ENCODE measurements around the gene CDK8.

Gene CDK8

DNA sequence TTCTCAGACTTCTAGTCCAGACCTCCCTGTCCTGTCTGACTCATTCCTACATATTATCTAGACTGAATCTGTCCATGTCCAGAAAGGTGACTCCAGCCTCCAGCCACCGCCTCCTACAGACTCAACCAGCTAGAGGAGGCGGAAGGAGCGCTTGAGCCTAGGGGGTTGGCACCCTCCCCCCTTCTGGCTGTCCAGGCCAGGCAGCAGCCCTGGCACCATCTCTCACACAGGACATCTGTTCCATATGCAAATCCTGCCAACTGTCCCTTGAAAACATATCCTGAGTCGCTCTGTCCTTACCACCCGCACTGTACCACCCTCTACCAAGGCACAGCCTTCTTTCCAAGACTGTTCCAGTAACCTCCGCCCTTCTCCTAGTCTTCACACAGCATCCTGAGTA, 152.9 kb downstream of the CDK8 start:
- no peaks in the 10 kb centered on the region for H3K27me3 ChIP-seq (replicated peaks in 2 of 5; ENCODE audit: control insufficient read depth in 4 of 5, insufficient read depth in 5 of 5, low read length in 4 of 5)
- H3K27ac ChIP-seq (ENCODE audit: insufficient read depth in 1 of 2, low read depth in 1 of 2, low read length in 2 of 2, poor library complexity in 1 of 2, severe bottlenecking in 2 of 2): no peak overlapping the region
- WGBS (ENCODE audit: insufficient coverage): 87% methylated on average over 5 of the region's 6 CpGs
- no peaks in the 10 kb centered on the region for H3K9me3 ChIP-seq (ENCODE audit: control extremely low read depth in 1 of 5, control insufficient read depth in 4 of 5, insufficient read depth in 2 of 5, low read depth in 1 of 5, low read length in 4 of 5)
- ChIA-PET CTCF (no interaction called here), POLR2A (no interaction called here)
- H3K4me1 ChIP-seq (ENCODE audit: control extremely low read depth in 1 of 4, control insufficient read depth in 4 of 4, insufficient read depth in 4 of 4, low read length in 3 of 4): no peaks in the 10 kb centered on the region
- no peak for DNase-seq
- H3K4me3 ChIP-seq (ENCODE audit: control insufficient read depth in 1 of 7, extremely low read depth in 1 of 7, insufficient read depth in 4 of 7, low read depth in 2 of 7, low read length in 6 of 7): no peak overlapping the region
- peaks cover 3 to 20% (median 13%) of the 10 kb centered on the region in 4 experiments for H3K36me3 ChIP-seq (ENCODE audit: control insufficient read depth in 4 of 4, insufficient read depth in 4 of 4, low read length in 3 of 4)

DNA sequence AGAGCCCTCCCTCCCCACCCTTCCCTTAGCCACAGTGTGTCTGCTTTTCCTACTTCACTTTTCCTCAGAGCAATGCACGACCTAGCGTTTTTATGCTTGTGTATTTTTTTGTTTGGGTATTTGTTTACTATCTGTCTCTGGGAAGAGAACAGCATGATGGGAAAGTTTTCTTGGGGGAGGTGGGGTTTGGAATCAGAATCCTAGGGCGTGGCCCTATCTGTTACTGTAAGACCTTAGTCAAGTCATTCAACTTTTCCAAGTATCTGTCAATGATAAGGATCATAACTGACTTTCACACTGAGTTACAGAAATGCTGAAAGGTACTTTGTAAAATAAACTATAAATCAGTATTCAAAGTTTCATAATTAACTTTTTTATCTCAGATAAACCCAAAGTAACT, 157.3 kb downstream of the CDK8 start:
- DNase-seq: no peak
- H3K27ac ChIP-seq (ENCODE audit: insufficient read depth in 1 of 2, low read depth in 1 of 2, low read length in 2 of 2, poor library complexity in 1 of 2, severe bottlenecking in 2 of 2): no peak overlapping the region
- H3K4me1 ChIP-seq (ENCODE audit: control extremely low read depth in 1 of 4, control insufficient read depth in 4 of 4, insufficient read depth in 4 of 4, low read length in 3 of 4): no peaks in the 10 kb centered on the region
- peaks cover 0 to 8% (median 3%) of the 10 kb centered on the region in 5 experiments for H3K9me3 ChIP-seq (ENCODE audit: control extremely low read depth in 1 of 5, control insufficient read depth in 4 of 5, insufficient read depth in 2 of 5, low read depth in 1 of 5, low read length in 4 of 5)
- ChIA-PET CTCF (interaction anchor here (1.3 kb wide), 1 partner anchor 15 kb away, joined by 3 read pairs; no protein-coding TSS in a partner anchor), POLR2A (no interaction called here)
- WGBS (ENCODE audit: insufficient coverage): no CpG with 5 or more reads among the region's 3 CpGs
- H3K27me3 ChIP-seq (replicated peaks in 2 of 5; ENCODE audit: control insufficient read depth in 4 of 5, insufficient read depth in 5 of 5, low read length in 4 of 5): no peaks in the 10 kb centered on the region
- H3K4me3 ChIP-seq (ENCODE audit: control insufficient read depth in 1 of 7, extremely low read depth in 1 of 7, insufficient read depth in 4 of 7, low read depth in 2 of 7, low read length in 6 of 7): no peak overlapping the region
- H3K36me3 ChIP-seq (ENCODE audit: control insufficient read depth in 4 of 4, insufficient read depth in 4 of 4, low read length in 3 of 4): peaks cover 0 to 6% (median 1%) of the 10 kb centered on the region in 4 experiments

DNA sequence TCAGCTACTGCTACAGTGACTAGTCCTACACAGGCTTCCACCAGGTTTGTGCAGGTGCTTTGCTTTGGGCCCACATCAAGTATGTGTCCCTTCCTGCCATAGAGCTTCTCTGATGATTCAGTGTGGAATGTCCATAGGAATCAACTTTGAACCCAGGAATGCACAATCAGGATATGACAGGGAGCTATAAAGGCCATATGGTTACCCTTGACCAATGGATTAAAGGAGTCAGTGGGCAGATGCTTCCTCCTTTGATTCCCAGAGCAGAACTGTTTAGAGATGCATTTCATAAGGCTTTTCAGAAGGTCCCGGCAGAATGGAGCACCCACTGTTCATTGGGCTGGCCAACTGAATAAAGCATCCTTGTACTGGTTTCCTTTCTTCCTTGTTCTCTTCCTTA, 158.3 kb downstream of the CDK8 start:
- WGBS (ENCODE audit: insufficient coverage): no CpG with 5 or more reads among the region's 1 CpG
- H3K4me1 ChIP-seq (ENCODE audit: control extremely low read depth in 1 of 4, control insufficient read depth in 4 of 4, insufficient read depth in 4 of 4, low read length in 3 of 4): no peaks in the 10 kb centered on the region
- POLR2A ChIA-PET: no interaction called here

GRCh38 chr13:26412936-26413716, 159.2 kb downstream of the CDK8 start:
- 75% methylated on average over 2 of the region's 5 CpGs for WGBS (ENCODE audit: insufficient coverage)

More for the DNA sequence above, 158.3 kb downstream of the CDK8 start:
- Histone ChIP-seq H3K27ac (ENCODE audit: insufficient read depth in 1 of 2, low read depth in 1 of 2, low read length in 2 of 2, poor library complexity in 1 of 2, severe bottlenecking in 2 of 2) (no peak overlapping the region), H3K27me3 (replicated peaks in 2 of 5; ENCODE audit: control insufficient read depth in 4 of 5, insufficient read depth in 5 of 5, low read length in 4 of 5) (no peaks in the 10 kb centered on the region), H3K36me3 (ENCODE audit: control insufficient read depth in 4 of 4, insufficient read depth in 4 of 4, low read length in 3 of 4) (no peaks in the 10 kb centered on the region), H3K4me3 (ENCODE audit: control insufficient read depth in 1 of 7, extremely low read depth in 1 of 7, insufficient read depth in 4 of 7, low read depth in 2 of 7, low read length in 6 of 7) (no peak overlapping the region), H3K9me3 (ENCODE audit: control extremely low read depth in 1 of 5, control insufficient read depth in 4 of 5, insufficient read depth in 2 of 5, low read depth in 1 of 5, low read length in 4 of 5) (peaks cover 0 to 8% (median 3%) of the 10 kb centered on the region in 5 experiments)
- CTCF ChIA-PET: interaction anchor here (1.0 kb wide), 1 partner anchor 96 kb away, joined by 3 read pairs; no protein-coding TSS in a partner anchor
- no peak for DNase-seq

GRCh38 chr13:26420282-26420960, 166.5 kb downstream of the CDK8 start:
- Histone ChIP-seq H3K27ac (ENCODE audit: insufficient read depth in 1 of 2, low read depth in 1 of 2, low read length in 2 of 2, poor library complexity in 1 of 2, severe bottlenecking in 2 of 2) (no peak overlapping the region), H3K9me3 (ENCODE audit: control extremely low read depth in 1 of 5, control insufficient read depth in 4 of 5, insufficient read depth in 2 of 5, low read depth in 1 of 5, low read length in 4 of 5) (no peaks in the 10 kb centered on the region), H3K4me1 (ENCODE audit: control extremely low read depth in 1 of 4, control insufficient read depth in 4 of 4, insufficient read depth in 4 of 4, low read length in 3 of 4) (no peaks in the 10 kb centered on the region), H3K36me3 (ENCODE audit: control insufficient read depth in 4 of 4, insufficient read depth in 4 of 4, low read length in 3 of 4) (no peaks in the 10 kb centered on the region), H3K4me3 (ENCODE audit: control insufficient read depth in 1 of 7, extremely low read depth in 1 of 7, insufficient read depth in 4 of 7, low read depth in 2 of 7, low read length in 6 of 7) (no peak overlapping the region), H3K27me3 (replicated peaks in 2 of 5; ENCODE audit: control insufficient read depth in 4 of 5, insufficient read depth in 5 of 5, low read length in 4 of 5) (peaks cover 0 to 4% (median 0%) of the 10 kb centered on the region in 5 experiments)
- no peak for DNase-seq
- 82% methylated on average over 4 of the region's 4 CpGs for WGBS (ENCODE audit: insufficient coverage)
- CTCF ChIA-PET: interaction anchor here (1.0 kb wide), 1 partner anchor 10 kb away, joined by 4 read pairs; no protein-coding TSS in a partner anchor
- POLR2A ChIA-PET: no interaction called here

More at GRCh38 chr13:26412936-26413716, 159.2 kb downstream of the CDK8 start:
- POLR2A ChIA-PET: no interaction called here
- CTCF ChIA-PET: interaction anchor here (1.0 kb wide), 1 partner anchor 97 kb away, joined by 3 read pairs; no protein-coding TSS in a partner anchor
- DNase-seq: no peak
- no peaks in the 10 kb centered on the region for H3K27me3 ChIP-seq (replicated peaks in 2 of 5; ENCODE audit: control insufficient read depth in 4 of 5, insufficient read depth in 5 of 5, low read length in 4 of 5)
- H3K9me3 ChIP-seq (ENCODE audit: control extremely low read depth in 1 of 5, control insufficient read depth in 4 of 5, insufficient read depth in 2 of 5, low read depth in 1 of 5, low read length in 4 of 5): peaks cover 0 to 8% (median 3%) of the 10 kb centered on the region in 5 experiments
- H3K27ac ChIP-seq (ENCODE audit: insufficient read depth in 1 of 2, low read depth in 1 of 2, low read length in 2 of 2, poor library complexity in 1 of 2, severe bottlenecking in 2 of 2): no peak overlapping the region
- H3K4me3 ChIP-seq (ENCODE audit: control insufficient read depth in 1 of 7, extremely low read depth in 1 of 7, insufficient read depth in 4 of 7, low read depth in 2 of 7, low read length in 6 of 7): no peak overlapping the region
- no peaks in the 10 kb centered on the region for H3K36me3 ChIP-seq (ENCODE audit: control insufficient read depth in 4 of 4, insufficient read depth in 4 of 4, low read length in 3 of 4)
- no peaks in the 10 kb centered on the region for H3K4me1 ChIP-seq (ENCODE audit: control extremely low read depth in 1 of 4, control insufficient read depth in 4 of 4, insufficient read depth in 4 of 4, low read length in 3 of 4)

- DNase-seq: no peak
- no CpG with 5 or more reads among the region's 7 CpGs for whole genome bisulfite sequencing (ENCODE audit: insufficient coverage)
- Histone ChIP-seq H3K9me3 (ENCODE audit: control extremely low read depth in 1 of 5, control insufficient read depth in 4 of 5, insufficient read depth in 2 of 5, low read depth in 1 of 5, low read length in 4 of 5) (no peaks in the 10 kb centered on the region), H3K27me3 (replicated peaks in 2 of 5; ENCODE audit: control insufficient read depth in 4 of 5, insufficient read depth in 5 of 5, low read length in 4 of 5) (peaks cover 0 to 6% (median 0%) of the 10 kb centered on the region in 5 experiments), H3K27ac (ENCODE audit: insufficient read depth in 1 of 2, low read depth in 1 of 2, low read length in 2 of 2, poor library complexity in 1 of 2, severe bottlenecking in 2 of 2) (no peak overlapping the region), H3K4me1 (ENCODE audit: control extremely low read depth in 1 of 4, control insufficient read depth in 4 of 4, insufficient read depth in 4 of 4, low read length in 3 of 4) (no peaks in the 10 kb centered on the region), H3K4me3 (ENCODE audit: control insufficient read depth in 1 of 7, extremely low read depth in 1 of 7, insufficient read depth in 4 of 7, low read depth in 2 of 7, low read length in 6 of 7) (no peak overlapping the region), H3K36me3 (ENCODE audit: control insufficient read depth in 4 of 4, insufficient read depth in 4 of 4, low read length in 3 of 4) (no peaks in the 10 kb centered on the region)
- POLR2A ChIA-PET: no interaction called here
- CTCF ChIA-PET: no interaction called here
Observed at GRCh38 chr13:26422036-26422435, 168.1 kb downstream of the CDK8 start.

DNA sequence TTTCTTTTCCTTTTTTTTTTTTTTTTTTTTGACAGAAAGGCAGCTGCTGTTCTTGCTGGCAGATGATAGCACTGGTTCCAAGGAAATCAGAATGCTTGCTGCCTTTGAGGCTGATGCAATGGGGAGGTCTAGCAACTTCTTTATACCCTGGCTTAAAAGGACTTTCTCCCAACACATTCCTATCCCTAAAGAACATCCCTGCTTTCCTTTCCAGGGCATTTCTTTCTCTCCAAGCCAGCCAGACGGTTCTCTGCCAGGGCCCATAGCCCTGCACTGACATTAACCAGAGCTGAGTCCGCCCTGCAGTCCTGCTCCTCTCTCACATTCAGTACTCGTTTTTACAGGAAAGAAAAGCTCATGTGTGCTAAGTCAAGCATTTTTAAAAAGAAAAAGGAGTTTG, 169.7 kb downstream of the CDK8 start:
- CTCF ChIA-PET: no interaction called here
- H3K4me3 ChIP-seq (ENCODE audit: control insufficient read depth in 1 of 7, extremely low read depth in 1 of 7, insufficient read depth in 4 of 7, low read depth in 2 of 7, low read length in 6 of 7): no peak overlapping the region
- no peaks in the 10 kb centered on the region for H3K36me3 ChIP-seq (ENCODE audit: control insufficient read depth in 4 of 4, insufficient read depth in 4 of 4, low read length in 3 of 4)
- POLR2A ChIA-PET: no interaction called here
- H3K9me3 ChIP-seq (ENCODE audit: control extremely low read depth in 1 of 5, control insufficient read depth in 4 of 5, insufficient read depth in 2 of 5, low read depth in 1 of 5, low read length in 4 of 5): no peaks in the 10 kb centered on the region
- peaks cover 0 to 6% (median 0%) of the 10 kb centered on the region in 5 experiments for H3K27me3 ChIP-seq (replicated peaks in 2 of 5; ENCODE audit: control insufficient read depth in 4 of 5, insufficient read depth in 5 of 5, low read length in 4 of 5)
- 86% methylated on average over 2 of the region's 3 CpGs for WGBS (ENCODE audit: insufficient coverage)
- no peak overlapping the region for H3K27ac ChIP-seq (ENCODE audit: insufficient read depth in 1 of 2, low read depth in 1 of 2, low read length in 2 of 2, poor library complexity in 1 of 2, severe bottlenecking in 2 of 2)
- no peaks in the 10 kb centered on the region for H3K4me1 ChIP-seq (ENCODE audit: control extremely low read depth in 1 of 4, control insufficient read depth in 4 of 4, insufficient read depth in 4 of 4, low read length in 3 of 4)
- DNase-seq: no peak
